HepG2 (cell line): Measurements from ENCODE around the gene ADSS2. TPM values are rescaled to one million over a fixed set of nuclear protein-coding genes. Genes with fewer than 3 reads are reported as not detected.
A peak's percentile ranks its signal among the peaks of the same experiment; 100 is the strongest.

Experiments
- ATAC-seq: fragments of 200-7000 bp; cut with Tn5 transposase; 3 replicates; pipeline ENCODE4 v1.9.1; 2020; ENCODE audit warnings: mild to moderate bottlenecking, moderate library complexity
- BruUV-seq: library from RNA; stranded (reverse); fragments of 400-500 nt; replicated peaks from 2 replicates; lab custom pipeline; 2021; lab: Mats Ljungman, UMichigan
- CTCF ChIA-PET: fragments of 300-600 bp; formaldehyde crosslinking; extraction: SDS; loops from one replicate; lab custom pipeline; 2021; ENCODE audit warnings: low total read pairs, inconsistent platforms, low intra/inter-chr PET ratio; lab: Yijun Ruan, JAX
- POLR2A ChIA-PET: fragments of 350-600 bp; sonication (Branson Sonifier 250); formaldehyde crosslinking; loops from one replicate; lab custom pipeline; 2020; ENCODE audit warnings: antibody characterized with exemption, inconsistent platforms; lab: Yijun Ruan, JAX
- DNase-seq: peaks from one replicate; pipeline ENCODE4 v3.0.0-alpha.2; 2015; ENCODE audit warnings: low spot score
- FAIRE-seq: peaks from 3 replicates; lab custom pipeline; 2011; peaks lifted over from hg19 to GRCh38; lab: Jason Lieb, UNC
- H2AFZ ChIP-seq: one replicate; pipeline ENCODE4 v1.6.1; 2011; ENCODE audit warnings: low read length, inconsistent platforms
- H3K27ac ChIP-seq: fragments of 300-600 bp; 3 replicates; pipeline ENCODE4 v1.8.0; 2011; ENCODE audit warnings: mixed run types, mild to moderate bottlenecking, mixed read lengths, low read length, inconsistent platforms; ENCODE audit not compliant: insufficient read depth; ENCODE audit errors: extremely low read length
- H3K27me3 ChIP-seq, 2 experiments: fragments of 200-600 bp in 1 of 2; 2 replicates in 1 of 2; 3 replicates in 1 of 2; pipeline versions ENCODE4 v1.6.0 to v1.8.0; 2011; ENCODE audit warnings: low read length in 2 of 2, mild to moderate bottlenecking in 2 of 2, moderate library complexity in 2 of 2, inconsistent platforms in 1 of 2; ENCODE audit not compliant: insufficient read depth in 2 of 2, control insufficient read depth in 1 of 2
- H3K36me3 ChIP-seq, 2 experiments: fragments of 200-600 bp in 1 of 2; replicated peaks in 1 of 2; 2 replicates in 1 of 2; 3 replicates in 1 of 2; pipeline versions ENCODE4 v1.5.1 to v1.8.0; 2011; ENCODE audit warnings: low read length in 2 of 2, inconsistent platforms in 1 of 2; ENCODE audit not compliant: insufficient read depth in 2 of 2, control insufficient read depth in 1 of 2
- H3K4me1 ChIP-seq: 2 replicates; pipeline ENCODE4 v1.5.1; 2012; ENCODE audit warnings: low read length, inconsistent platforms; ENCODE audit not compliant: insufficient read depth
- H3K4me2 ChIP-seq: 2 replicates; pipeline ENCODE4 v1.6.0; 2011; ENCODE audit warnings: low read depth, low read length, inconsistent platforms
- H3K4me3 ChIP-seq, 3 experiments: fragments of 200-600 bp in 1 of 3; sonication (generic), shearing (Covaris generic) in 1 of 3; replicated peaks in 1 of 3; 2 replicates each; pipeline ENCODE4 v1.5.1; 2011 to 2016; ENCODE audit warnings: low read length in 3 of 3, inconsistent platforms in 2 of 3, low read depth in 2 of 3, mild to moderate bottlenecking in 2 of 3, control low read depth in 1 of 3, mixed read lengths in 1 of 3; ENCODE audit not compliant: insufficient read depth in 1 of 3
- H3K79me2 ChIP-seq: one replicate; pipeline ENCODE4 v1.6.1; 2011; ENCODE audit warnings: low read length, inconsistent platforms; ENCODE audit not compliant: insufficient read depth
- H3K9ac ChIP-seq: 2 replicates; pipeline ENCODE4 v1.6.0; 2011; ENCODE audit warnings: mild to moderate bottlenecking, low read depth, low read length, inconsistent platforms; ENCODE audit not compliant: insufficient read depth
- H3K9me3 ChIP-seq: 2 replicates; pipeline ENCODE4 v1.5.1; 2012; ENCODE audit warnings: mild to moderate bottlenecking, low read length
- H4K20me1 ChIP-seq: 2 replicates; pipeline ENCODE4 v1.6.0; 2011; ENCODE audit warnings: inconsistent platforms, mild to moderate bottlenecking, low read length, moderate library complexity; ENCODE audit not compliant: insufficient read depth
- ATF7 ChIP-seq, 2 experiments: fragments of 450-650 bp in 1 of 2; sonication (generic) in 1 of 2; formaldehyde crosslinking in 1 of 2; IDR thresholded peaks; 2 replicates each; pipeline versions ENCODE4 v1.4.0 to v1.6.1; 2016 to 2020; ENCODE audit warnings: antibody characterized with exemption in 1 of 2, mild to moderate bottlenecking in 1 of 2, missing genetic modification reagents in 1 of 2
- HNF1A ChIP-seq, 2 experiments: sonication (generic) in 1 of 2; formaldehyde crosslinking in 1 of 2; IDR thresholded peaks; 2 replicates each; pipeline versions ENCODE4 v1.4.0 to v1.6.1; 2016 to 2020; ENCODE audit warnings: borderline replicate concordance in 1 of 2, low read depth in 1 of 2, mild to moderate bottlenecking in 1 of 2, missing genetic modification reagents in 1 of 2
- ZNF18 ChIP-seq: sonication (generic); formaldehyde crosslinking; IDR thresholded peaks from 2 replicates; pipeline ENCODE4 v1.8.0; 2022; ENCODE audit warnings: mild to moderate bottlenecking, missing genetic modification reagents; ENCODE audit not compliant: insufficient replicate concordance
- in situ Hi-C: cut with HindIII; loops from 2 replicates; pipeline ENCODE4 v1.10.0; 2017; ENCODE audit warnings: low pct_unique_long_range_greater_than_20kb; ENCODE audit not compliant: extremely low pct_ligation_motif_present
- intact Hi-C: fragments of 100-400 bp; cut with micrococcal nuclease; formaldehyde crosslinking; loops from one replicate; pipeline ENCODE4 v1.10.0; 2022; ENCODE audit not compliant: unreplicated experiment
- polyA plus RNA-seq, 8 experiments: library from polyadenylated mRNA; depleted of rRNA in 3 of 8; stranded (reverse) in 7 of 8; unstranded in 1 of 8; fragments of >200 nt; fragmentation: Illumina TruSeq in 4 of 8; extraction: Trizol in 4 of 8; gene quantifications; 2 replicates each; pipeline versions ENCODE4 v1.2.1 to v1.2.3, GENCODE V29; 2011 to 2016; ENCODE audit warnings: low read depth in 4 of 8, missing spikeins in 1 of 8, mixed read lengths in 1 of 8; ENCODE audit not compliant: insufficient read depth in 1 of 8
- total RNA-seq, 5 experiments: library from RNA; depleted of rRNA; stranded (reverse); fragments of >200 nt; fragmentation: Illumina TruSeq; extraction: Trizol; gene quantifications; 2 replicates each; pipeline ENCODE4 v1.2.3, GENCODE V29; 2016; ENCODE audit warnings: low read depth in 1 of 5

ADSS2 gene
- total and polyA plus RNA-seq, 2 of the 13 experiments (the other 11 are each of a cell fraction or from before 2014, with no cell fraction given): 15.1 to 43.4 TPM

GRCh38 chr1:244439391-244440032 is 12.2 kb downstream of the ADSS2 start (continued):
- TF ChIP-seq ZNF18 (CRISPR knock-in tag): no peak
- TF ChIP-seq, all 625 proteins: peak for 0

GRCh38 chr1:244437086-244437468 is 14.6 kb downstream of the ADSS2 start:
- Histone ChIP-seq H3K9me3 (no peaks in the 10 kb centered on the region), H3K27me3 (no peaks in the 10 kb centered on the region), H4K20me1 (no peaks in the 10 kb centered on the region), H3K4me3 (no peak overlapping the region), H3K27ac (no peak overlapping the region), H3K36me3 (peaks cover 2 to 9% of the 10 kb centered on the region in 2 experiments; a peak in 4 of 5 replicates), H2AFZ (no peak overlapping the region), H3K9ac (no peak overlapping the region), H3K79me2 (peaks cover 9% of the 10 kb centered on the region), H3K4me1 (peaks cover 32% of the 10 kb centered on the region), H3K4me2 (no peak overlapping the region)
- BruUV-seq: no TSS peak
- DNase-seq (no peak), ATAC-seq (no peak), FAIRE-seq (no peak)
- TF ChIP-seq ATF7 (IDR thresholded peaks at IDR 0.05) (peak; percentile 35; the same call in 1 of the 2 replicates), ATF7 (CRISPR knock-in tag; IDR thresholded peaks at IDR 0.05) (no peak), HNF1A (IDR thresholded peaks at IDR 0.05; ENCODE audit: low read depth) (no peak), HNF1A (CRISPR knock-in tag; IDR thresholded peaks at IDR 0.05; ENCODE audit: borderline replicate concordance) (no peak)
- CTCF ChIA-PET: no interaction called here
- intact Hi-C loops: no loop called here
- in situ Hi-C loops: no loop called here
- POLR2A ChIA-PET: no interaction called here
